Measurements from ENCODE around the gene IFNK.

- no peak for TF ChIP-seq CTCF (IDR thresholded peaks at IDR 0.05; ENCODE audit: low read depth, low read length)
- no peak for TF ChIP-seq EZH2phosphoT487 (IDR thresholded peaks at IDR 0.05; ENCODE audit: low read depth)
Observed at GRCh38 chr9:27539479-27540441, 15.7 kb downstream of the IFNK start.

Data from OCI-LY3 (cell line).